Limb (tissue), 2 donors: ENCODE data around the gene PPP1R15A.
"Not testable (repeated sequence)": the region's sequence is repeated elsewhere in the genome, so short reads cannot be mapped to it uniquely, and the experiment has no call there.

Source experiments
- DNase-seq, 2 donors: peaks; one replicate each; pipeline ENCODE4 v3.0.0-alpha.2; 2016; ENCODE audit errors: extremely low spot score in 2 of 2

The PPP1R15A gene

DNA sequence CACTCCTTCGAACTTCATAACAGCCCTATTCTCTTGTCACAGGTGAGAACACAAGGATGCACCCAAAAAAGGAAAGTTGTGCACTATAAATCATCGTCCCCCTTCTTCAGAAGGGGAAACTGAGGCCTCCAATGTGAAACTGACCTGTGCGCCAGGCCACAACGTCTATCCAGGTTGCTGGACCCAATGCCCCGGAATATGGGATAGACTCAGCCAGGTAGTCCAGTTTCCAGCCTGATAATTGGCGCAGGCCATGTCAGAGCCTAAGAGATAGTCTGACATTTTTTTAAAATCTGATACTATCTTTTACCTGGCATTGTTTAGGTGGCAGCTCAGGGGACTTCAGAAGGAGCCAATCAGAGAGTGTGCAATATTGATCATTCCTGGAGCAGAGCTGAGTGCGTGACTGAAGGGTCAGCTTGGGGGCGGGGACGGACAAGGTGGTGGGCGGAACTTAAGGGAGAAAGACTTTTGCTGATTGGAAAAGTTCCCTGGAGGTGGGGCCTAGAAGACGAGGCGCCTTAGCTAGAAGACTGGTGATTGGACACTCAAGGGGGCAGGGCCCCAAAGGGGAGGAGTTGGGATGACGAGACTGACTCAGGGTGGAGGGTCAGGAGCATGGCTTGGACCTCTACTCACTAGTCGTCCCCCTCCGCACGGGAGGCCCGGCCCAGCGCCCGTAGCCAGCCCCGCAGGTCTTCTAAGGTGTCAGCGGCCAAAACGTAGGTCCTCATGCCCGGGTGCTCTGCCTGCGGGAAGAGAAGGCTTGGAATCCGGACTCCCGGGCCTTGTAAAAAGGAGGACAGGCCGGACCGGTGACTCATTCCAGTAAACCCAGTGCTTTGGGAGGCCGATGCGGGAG is 12.3 kb upstream of the PPP1R15A start:
- no peak for DNase-seq

GRCh38 chr19:48861313-48861712 is 10.9 kb upstream of the PPP1R15A start:
- DNase-seq = no peak

DNA sequence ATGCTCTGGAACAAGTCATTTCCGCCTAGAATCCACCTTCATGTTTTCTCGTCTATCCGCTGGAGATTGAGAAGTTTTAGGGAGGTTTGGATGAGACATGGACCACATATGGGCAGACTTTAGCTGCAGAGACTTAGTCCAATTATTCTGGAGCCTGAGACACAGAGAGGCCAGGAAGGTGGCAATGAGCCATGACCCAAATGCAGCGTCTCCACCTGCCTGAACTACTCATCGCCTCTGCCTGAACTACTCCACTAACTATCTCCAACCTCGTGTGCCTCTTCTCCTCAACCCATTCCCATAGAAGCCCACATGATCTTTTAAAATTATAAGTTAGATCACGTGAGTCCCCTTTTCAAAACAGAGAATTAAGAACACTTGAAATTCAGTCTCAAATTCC is 9.4 kb upstream of the PPP1R15A start:
- no peak for DNase-seq

DNA sequence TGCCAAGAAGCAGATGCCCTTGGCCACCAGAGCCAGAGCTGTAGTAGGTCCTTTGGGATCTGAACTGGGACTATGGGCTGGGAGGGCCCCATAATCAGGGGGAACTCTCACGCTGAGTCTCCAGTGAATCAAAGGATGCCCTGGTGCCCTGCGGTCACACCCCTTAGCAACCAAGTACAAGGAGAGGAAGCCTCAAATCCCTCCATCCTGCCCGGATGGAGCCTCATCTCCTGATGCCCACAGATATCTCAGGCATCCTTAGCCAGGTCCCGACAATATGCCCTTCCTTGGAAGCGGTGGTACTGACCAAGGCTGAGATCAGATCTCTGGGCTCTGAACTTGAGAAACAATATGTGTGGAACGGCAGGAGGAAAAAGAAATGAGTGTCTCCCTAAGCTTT is 5.5 kb upstream of the PPP1R15A start:
- no peak for DNase-seq

DNA sequence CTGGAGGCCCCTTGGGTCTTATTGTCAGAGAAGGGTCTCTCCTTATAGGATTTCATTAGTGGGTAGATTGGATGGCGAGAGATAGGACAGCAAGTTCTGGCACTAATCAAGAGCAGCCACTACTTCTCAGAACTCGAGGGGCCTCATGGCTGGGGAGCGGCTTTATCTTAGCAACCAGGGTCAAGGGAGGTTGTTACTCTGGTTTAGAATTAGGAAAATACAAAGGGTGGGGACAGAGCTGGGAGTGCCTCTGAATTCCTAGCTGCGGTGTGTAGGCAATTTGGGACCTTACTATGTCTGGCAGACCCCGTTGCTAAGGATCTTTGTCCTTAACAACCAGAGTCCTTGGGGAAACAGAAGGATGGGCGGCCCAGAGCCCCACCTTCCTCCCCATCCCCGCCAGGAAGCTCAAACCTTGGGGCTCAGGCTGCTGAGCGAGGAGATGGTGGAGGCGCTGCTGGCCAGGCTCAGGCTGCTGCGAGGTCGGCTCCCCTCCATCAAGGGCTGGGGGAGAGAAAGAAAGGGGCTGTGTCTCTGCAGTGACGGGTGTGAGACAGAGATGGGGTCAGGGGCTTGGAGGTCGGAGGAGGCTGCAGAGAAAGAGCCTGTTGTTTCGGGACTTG is 5.0 kb upstream of the PPP1R15A start:
- peak; percentile 53 to 68 for DNase-seq

DNA sequence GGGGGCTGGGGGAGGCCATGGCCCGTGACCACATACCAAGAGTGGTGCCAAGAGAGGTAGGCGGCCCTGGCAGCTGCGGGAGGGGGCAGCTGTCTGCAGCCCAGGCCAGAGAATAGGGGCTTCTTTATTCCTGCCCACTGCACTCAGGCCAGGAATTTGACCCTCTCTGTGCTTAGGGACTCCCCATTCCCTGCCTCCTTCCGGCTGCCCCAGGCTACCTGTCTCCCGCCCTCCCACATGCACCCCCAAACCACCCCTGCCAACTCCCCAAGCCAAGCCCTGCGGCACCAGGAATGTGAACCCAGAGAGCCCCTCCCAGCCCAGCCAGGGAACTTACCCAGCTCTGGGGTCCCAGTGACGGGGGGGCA is 4.5 kb upstream of the PPP1R15A start:
- DNase-seq = peak in 1 of 2 donors; percentile 60

- peak; percentile 60 to 72 for DNase-seq
Observed at GRCh38 chr19:48868114-48868886, 3.9 kb upstream of the PPP1R15A start, which contains the start of gene PLEKHA4. Gene PLEKHA4 (minus strand): TSS chr19:48868617. CDS start chr19:48867620, 997 bp downstream.

DNA sequence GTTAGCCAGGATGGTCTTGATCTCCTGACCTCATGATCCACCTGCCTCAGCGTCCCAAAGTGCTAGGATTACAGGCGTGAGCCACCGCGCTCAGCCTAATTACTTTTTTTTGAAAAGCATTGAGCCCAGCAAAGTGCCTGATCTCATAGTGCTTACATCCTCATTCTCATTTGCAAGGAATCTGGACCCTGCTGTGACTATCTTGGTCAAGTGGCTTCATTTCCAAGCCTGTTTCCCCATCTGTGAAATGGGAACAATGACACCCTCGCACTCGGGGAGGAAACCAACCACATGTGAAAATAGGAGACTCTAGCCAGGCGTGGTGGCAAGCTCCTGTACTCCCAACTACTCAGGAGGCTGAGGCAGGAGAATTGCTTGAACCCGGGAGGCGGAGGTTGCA is 2.2 kb upstream of the PPP1R15A start:
- DNase-seq = no peak

- DNase-seq = not testable (repeated sequence)
Observed at GRCh38 chr19:48871471-48872181, 595 bp upstream of the PPP1R15A start.

GRCh38 chr19:48872884-48873475 is 759 bp downstream of the PPP1R15A start:
- DNase-seq = peak; percentile 80 to 91

GRCh38 chr19:48873476-48874302 is 1.5 kb downstream of the PPP1R15A start:
- DNase-seq = no peak

- no peak for DNase-seq
Observed at GRCh38 chr19:48874303-48875135, 2.3 kb downstream of the PPP1R15A start.

GRCh38 chr19:48876043-48876981 is 4.1 kb downstream of the PPP1R15A start:
- DNase-seq = not testable (repeated sequence)

- no peak for DNase-seq
Observed at GRCh38 chr19:48877855-48878195, 5.6 kb downstream of the PPP1R15A start.

DNA sequence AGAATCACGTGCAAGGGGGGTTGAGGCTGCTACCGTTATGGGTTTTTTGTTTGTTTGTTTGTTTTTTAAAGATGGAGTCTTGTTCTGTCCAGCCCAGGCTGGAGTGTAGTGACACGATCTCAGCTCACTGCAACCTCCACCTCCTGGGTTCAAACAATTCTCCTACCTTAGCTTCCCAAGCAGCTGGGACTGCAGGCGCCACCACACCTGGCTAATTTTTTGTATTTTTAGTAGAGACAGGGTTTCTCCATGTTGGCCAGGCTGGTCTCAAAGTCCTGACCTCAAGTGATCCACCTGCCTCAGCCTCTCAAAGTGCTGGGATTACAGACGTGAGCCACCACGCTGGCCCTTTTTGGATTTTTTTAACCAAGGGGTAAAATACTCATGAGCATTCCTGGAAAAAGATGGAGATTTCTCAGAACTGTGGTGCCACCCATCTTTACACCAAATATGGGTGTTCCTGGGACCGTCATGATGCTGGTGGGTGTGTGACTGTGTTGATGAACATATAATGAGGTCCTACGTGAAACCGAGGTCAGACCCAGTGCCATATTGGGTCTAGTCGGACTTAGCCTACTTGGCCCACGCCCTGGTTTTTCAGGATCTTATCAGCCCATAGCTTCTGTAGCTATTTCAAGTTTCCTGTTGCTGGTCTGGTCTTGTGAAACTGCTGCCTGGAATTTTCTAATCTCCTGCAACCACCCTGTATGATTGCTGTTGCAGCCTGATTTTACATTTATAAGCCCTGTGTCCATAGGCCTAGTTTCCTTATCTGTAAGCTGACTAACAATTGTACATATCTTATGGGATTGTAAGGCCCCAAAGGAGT is 6.2 kb downstream of the PPP1R15A start:
- DNase-seq = no peak

GRCh38 chr19:48879025-48879637 is 6.9 kb downstream of the PPP1R15A start:
- no peak for DNase-seq

GRCh38 chr19:48879696-48880095 is 7.5 kb downstream of the PPP1R15A start:
- DNase-seq = not testable (repeated sequence)
